D721Med (cell line): ENCODE data around the gene CABYR.

Source experiments
- DNase-seq: peaks from one replicate; pipeline ENCODE4 v3.0.0; 2011; ENCODE audit warnings: low spot score; ENCODE audit not compliant: insufficient read length
- FAIRE-seq: peaks from 2 replicates; lab custom pipeline; 2011; peaks lifted over from hg19 to GRCh38; lab: Jason Lieb, UNC
- TF ChIP-seq, protein P1 (sequence below): IDR thresholded peaks from 2 replicates; pipeline ENCODE4 v1.5.1; 2012; ENCODE audit warnings: mild to moderate bottlenecking, control low read depth; ENCODE audit not compliant: insufficient read depth; ENCODE audit errors: missing control alignments

CABYR gene

DNA sequence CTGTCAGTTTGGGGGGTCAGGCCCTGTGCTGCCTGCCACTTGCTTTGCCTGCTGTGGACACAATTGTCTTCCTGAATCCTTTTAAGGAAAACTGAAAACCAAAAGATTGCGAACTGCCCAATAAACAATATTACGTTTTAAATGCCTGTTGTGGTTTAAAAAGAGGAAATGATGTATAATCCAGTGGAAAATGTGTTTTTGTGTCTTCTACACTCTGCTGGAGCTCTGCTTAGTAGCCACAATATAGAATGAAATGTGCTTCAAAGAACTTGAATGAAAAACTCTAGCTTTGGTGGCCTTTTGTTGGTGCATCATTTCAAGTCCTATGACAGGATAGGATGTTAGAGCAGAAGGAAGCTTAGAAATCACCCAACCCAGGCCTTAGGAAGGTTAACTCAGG is 23.2 kb upstream of the CABYR start:
- DNase-seq (no peak), FAIRE-seq (peak; percentile 66)
- TF ChIP-seq, protein P1, sequence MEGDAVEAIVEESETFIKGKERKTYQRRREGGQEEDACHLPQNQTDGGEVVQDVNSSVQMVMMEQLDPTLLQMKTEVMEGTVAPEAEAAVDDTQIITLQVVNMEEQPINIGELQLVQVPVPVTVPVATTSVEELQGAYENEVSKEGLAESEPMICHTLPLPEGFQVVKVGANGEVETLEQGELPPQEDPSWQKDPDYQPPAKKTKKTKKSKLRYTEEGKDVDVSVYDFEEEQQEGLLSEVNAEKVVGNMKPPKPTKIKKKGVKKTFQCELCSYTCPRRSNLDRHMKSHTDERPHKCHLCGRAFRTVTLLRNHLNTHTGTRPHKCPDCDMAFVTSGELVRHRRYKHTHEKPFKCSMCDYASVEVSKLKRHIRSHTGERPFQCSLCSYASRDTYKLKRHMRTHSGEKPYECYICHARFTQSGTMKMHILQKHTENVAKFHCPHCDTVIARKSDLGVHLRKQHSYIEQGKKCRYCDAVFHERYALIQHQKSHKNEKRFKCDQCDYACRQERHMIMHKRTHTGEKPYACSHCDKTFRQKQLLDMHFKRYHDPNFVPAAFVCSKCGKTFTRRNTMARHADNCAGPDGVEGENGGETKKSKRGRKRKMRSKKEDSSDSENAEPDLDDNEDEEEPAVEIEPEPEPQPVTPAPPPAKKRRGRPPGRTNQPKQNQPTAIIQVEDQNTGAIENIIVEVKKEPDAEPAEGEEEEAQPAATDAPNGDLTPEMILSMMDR = no peak

DNA sequence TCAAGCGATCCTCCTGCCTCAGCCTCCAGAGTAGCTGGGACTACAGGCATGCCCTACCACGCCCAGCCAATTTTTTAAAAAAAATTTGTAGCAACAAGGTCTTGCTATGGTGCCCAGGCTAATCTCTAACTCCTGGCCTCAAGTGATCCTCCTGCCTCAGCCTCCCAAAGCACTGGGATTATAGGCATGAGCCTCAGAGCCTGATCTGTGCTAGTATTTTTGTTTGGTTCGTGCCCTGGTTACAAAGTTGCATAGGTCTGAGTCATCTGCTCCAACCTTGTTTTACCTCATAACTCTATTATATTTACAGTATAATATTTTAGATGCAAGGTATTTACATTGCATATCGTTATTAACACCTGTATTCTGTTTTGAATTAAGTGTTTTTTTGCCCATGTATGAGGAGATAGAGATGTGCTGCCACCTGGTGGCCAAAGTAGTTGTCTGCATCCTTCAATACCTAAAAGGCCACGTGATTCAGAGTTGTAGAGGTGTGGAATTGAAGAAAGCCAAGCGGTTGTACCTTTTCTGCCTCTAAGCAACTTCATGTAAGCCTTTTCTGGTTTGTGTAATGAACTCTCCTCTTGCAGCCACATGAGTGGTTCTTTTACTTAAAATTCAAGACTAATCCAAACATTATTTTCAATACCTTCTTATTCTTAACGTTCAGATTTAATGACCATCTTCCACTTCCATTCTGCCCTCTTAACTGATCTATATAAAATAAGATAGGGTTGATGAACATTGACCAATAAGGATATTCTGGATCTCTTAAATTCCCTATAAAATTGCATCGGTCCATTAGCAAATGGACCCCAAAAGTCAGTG is 19.9 kb upstream of the CABYR start:
- no peak for DNase-seq
- peak; percentile 97 for FAIRE-seq
- TF ChIP-seq, protein P1 = peak; percentile 83

GRCh38 chr18:24120676-24121075 is 18.2 kb upstream of the CABYR start:
- TF ChIP-seq, protein P1 = no peak
- DNase-seq (no peak), FAIRE-seq (peak; percentile 76)

DNA sequence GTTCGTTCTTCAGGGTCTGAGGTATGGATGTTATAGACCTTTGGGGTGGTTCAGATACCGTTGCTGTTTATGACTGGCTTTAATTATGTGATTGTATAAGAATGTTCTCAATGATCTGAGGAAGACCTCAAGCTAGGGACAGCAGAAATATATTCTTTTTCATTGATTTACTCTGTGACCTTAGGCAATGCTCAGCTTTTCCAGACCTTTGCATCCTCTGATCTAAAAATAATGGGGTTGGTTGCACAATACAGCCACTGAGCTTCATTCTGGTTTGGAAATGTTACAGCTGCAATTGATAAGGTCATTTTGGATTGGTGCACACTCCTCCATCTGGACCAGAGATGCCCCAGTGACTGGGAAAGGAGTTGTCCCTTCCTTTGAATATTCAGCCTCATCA is 17.2 kb upstream of the CABYR start:
- TF ChIP-seq, protein P1 = no peak
- DNase-seq = no peak

DNA sequence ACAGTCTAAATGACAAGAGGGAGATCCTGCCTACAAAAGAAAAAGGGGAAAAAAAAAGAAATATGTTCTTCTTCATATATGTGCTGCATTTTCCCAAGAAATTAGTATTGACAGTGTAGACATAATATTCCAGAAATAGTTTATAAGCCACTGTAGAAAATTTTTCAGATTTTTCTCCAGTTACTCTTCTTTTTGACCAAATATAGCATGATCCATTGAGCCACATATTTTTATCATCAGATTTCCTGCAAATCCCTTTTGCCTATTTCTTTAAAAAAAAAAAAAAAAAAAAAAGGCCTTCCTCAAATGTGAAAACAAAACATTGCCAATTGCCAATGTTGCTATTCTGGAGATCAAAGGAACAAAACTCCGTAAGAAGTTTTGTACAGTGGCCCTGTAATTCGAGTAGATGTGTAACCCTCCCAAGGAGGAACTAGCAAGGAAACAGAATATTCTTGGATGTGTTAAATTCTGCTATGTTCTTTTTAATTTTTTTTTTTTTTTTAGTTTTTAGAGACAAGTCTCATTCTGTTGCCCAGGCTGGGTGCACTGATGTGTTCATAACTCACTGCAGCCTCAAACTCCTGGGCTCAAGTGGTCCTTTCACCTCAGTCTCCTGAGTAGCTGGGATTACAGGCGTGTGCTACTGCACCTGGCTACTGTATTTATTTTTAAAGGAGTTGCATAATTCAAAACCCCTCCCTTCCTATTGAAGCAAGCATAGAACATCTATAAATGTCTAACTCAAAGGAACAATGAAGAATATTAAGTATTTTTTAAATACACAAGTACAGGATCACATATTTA is 12.5 kb upstream of the CABYR start:
- DNase-seq = no peak
- no peak for FAIRE-seq
- TF ChIP-seq, protein P1 = no peak

More for the DNA sequence above, 17.2 kb upstream of the CABYR start:
- FAIRE-seq = no peak

GRCh38 chr18:24127735-24128134 is 11.1 kb upstream of the CABYR start:
- FAIRE-seq (peak; percentile 98), DNase-seq (no peak)
- TF ChIP-seq, protein P1 = no peak
